Esophagus mucosa (tissue), 1 donor: ENCODE data around the gene SIPA1. TPM values are rescaled to one million over a fixed set of nuclear protein-coding genes. Genes with fewer than 3 reads are reported as not detected.

Source experiments
- ATAC-seq: fragments of 200-7000 bp; cut with Tn5 transposase; one replicate; pipeline ENCODE4 v1.9.1; 2020
- total RNA-seq: library from RNA; stranded (reverse); gene quantifications from one replicate; pipeline ENCODE4 v1.2.4, GENCODE V29; 2023
- donor health status: DM: yes; HTN: yes; CAD: no.

Gene SIPA1, protein sequence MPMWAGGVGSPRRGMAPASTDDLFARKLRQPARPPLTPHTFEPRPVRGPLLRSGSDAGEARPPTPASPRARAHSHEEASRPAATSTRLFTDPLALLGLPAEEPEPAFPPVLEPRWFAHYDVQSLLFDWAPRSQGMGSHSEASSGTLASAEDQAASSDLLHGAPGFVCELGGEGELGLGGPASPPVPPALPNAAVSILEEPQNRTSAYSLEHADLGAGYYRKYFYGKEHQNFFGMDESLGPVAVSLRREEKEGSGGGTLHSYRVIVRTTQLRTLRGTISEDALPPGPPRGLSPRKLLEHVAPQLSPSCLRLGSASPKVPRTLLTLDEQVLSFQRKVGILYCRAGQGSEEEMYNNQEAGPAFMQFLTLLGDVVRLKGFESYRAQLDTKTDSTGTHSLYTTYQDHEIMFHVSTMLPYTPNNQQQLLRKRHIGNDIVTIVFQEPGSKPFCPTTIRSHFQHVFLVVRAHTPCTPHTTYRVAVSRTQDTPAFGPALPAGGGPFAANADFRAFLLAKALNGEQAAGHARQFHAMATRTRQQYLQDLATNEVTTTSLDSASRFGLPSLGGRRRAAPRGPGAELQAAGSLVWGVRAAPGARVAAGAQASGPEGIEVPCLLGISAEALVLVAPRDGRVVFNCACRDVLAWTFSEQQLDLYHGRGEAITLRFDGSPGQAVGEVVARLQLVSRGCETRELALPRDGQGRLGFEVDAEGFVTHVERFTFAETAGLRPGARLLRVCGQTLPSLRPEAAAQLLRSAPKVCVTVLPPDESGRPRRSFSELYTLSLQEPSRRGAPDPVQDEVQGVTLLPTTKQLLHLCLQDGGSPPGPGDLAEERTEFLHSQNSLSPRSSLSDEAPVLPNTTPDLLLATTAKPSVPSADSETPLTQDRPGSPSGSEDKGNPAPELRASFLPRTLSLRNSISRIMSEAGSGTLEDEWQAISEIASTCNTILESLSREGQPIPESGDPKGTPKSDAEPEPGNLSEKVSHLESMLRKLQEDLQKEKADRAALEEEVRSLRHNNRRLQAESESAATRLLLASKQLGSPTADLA
- total RNA-seq, result 23.1 TPM

DNA sequence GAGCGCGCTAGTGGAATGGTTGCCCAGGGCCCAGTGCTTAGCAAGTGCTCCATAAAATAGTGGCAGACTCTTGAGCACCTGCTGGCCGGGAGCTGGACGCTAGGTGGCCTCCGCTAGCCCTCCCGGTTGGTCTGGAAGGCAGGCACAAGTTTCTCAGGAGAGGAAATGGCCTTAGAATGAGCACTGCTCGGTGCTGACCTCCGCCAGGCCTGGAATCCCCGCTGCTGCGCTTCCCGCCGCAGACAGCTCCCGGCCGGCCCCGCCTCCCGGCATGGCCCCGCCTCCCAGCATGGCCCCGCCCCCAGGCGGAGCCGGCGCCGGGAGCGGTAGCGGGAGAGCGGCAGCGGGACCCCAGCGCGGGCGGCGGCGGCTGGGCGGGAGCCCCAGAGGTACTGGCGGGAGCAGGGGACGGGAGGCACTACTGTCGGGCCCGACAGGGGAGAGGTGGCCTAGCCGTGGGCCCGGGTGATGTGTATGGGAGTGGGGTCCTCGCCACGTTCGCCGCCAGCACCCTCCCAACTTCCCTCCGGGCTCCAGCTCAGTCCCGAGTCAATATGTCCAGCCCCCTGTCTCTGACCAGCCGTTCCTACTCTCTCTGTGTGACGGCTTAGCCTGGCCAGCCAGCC, at the start of gene SIPA1:
Gene SIPA1, plus strand, starts transcription at position 308 of the 626 bp plus-strand sequence. CDS start 2,821 bp downstream, outside the sequence.
- peak; percentile 65 for ATAC-seq

- ATAC-seq, result peak; percentile 58
Observed at GRCh38 chr11:65588199-65589054, 49.5 kb upstream of the SIPA1 start.

GRCh38 chr11:65589444-65590239, 48.3 kb upstream of the SIPA1 start:
- no peak for ATAC-seq

DNA sequence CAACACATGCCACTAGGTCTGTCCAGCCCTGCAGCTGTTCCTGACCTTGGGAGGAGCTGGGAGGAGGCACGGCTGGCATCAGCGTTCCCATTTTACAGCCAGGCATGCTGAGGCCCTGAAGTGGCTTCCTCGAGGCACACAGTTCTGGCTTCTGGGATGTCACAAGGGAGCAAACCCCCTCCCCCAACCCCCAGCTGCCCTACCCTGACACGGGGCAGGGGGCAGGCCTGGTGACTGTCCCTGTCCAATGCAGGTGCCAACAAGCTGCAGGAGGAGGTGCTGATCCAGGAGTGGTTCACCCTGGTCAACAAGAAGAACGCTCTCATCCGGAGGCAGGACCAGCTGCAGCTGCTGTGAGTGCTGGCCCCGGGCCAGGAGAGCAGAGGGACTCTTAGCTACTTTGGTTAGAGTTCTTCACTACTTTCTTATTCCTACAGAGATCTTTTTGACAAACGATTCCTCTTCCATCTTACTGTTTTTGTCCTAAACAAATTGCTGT, 47.6 kb upstream of the SIPA1 start:
- ATAC-seq, result no peak

DNA sequence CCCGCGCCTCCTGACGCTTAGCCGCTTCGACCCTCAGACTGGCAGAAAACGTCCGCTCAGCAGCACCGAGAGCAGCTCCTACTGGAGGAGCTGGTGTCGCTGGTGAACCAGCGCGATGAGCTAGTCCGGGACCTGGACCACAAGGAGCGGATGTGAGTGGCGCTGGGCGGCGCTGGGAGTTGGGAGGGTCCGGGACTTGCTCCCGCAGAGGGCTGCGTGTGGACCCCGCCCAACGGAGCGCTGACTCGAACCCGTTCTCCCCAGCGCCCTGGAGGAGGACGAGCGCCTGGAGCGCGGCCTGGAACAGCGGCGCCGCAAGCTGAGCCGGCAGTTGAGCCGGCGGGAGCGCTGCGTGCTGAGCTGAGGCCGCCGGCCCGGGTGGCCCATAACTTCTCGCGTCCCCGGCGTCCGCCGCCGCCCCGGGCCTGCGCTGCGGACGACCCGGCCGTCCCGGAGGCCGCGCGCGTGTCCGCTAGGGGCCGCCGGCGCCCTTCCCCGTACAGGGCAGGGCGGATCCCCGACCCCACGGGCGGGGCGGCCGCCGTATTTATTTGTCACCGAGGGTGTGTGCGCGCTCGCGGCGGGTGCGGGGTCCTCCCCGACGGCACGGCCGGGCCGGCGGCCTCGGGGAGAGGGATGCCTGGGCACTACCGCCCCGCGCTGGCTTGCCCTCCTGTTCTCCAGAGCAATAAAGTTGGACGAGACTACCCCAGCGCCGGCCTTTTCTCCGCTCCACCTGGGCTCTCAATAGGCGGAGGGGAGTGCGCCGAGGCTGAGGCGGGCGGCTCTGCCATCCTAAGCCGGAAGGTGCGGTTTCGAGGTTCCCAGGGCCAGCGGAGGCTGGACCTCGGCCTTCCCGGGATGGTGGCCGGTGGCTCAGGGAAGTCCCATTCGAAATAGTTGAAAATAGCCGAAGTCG, 45.7 kb upstream of the SIPA1 start:
- peak; percentile 12 for ATAC-seq

- ATAC-seq, result peak; percentile 55
Observed at GRCh38 chr11:65592858-65593517, 44.9 kb upstream of the SIPA1 start.

DNA sequence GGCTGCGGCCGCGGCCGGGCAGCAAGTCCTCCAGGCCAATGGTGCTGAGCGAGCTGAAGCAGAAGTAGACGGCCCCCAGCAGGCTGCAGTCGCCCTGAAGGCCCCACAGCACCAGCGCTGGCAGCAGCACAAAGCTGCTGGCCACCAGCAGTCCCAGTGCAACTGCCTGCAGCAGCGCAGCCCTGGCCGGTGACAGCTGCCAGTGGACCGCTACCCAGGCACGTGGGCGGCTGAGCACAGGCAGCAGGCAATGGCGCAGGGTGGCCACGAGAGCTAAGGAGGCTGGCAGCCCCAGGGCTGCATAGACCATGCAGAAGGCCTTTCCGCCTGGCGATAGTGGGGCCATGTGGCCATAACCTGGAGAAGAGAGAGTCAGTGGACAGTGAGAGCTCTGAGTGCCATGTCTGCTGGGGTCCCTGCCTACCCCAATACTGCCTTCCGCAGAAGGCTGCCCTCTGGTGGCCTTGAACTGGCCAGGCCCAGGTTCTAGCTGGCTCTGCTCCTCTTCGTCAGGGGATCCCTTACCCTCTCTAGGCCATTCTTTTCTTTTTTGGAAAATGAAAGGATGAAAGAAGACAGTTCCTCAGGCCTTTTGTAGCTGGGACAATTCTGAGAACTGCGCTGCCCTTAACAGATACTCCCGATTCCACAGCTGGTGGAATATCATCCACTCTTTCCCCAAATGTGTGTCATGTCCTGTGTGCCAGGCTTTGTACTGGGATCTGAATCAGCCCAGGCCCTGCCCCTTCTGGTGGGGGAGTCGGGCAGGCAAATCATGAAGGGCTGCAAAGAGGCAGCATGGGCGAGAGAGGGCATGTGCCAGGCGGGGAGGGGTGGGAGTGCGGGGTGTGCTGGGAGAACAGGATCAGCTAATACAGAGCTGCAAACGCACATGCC, 44.1 kb upstream of the SIPA1 start:
- peak; percentile 10 for ATAC-seq

DNA sequence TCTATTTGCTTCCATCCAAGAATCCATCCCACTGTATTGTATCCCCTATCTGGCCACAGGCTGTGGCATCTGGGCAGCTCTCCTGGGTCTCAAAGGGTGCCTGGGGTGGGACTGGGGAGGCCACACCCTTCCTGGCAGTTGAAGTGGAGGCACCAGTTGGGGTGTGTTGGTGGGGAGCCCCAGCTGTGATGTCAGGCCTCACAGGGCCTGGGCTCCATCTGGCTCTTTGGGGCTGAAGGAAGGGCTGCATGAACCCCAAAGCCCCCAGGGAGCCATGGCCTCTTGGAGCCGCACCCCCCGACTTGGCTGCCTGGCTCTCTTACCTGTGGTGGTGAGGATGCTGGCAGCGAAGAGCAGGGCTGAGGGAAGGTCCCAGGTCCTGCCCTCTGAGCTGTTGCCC, 42.8 kb upstream of the SIPA1 start:
- ATAC-seq, result peak; percentile 60

DNA sequence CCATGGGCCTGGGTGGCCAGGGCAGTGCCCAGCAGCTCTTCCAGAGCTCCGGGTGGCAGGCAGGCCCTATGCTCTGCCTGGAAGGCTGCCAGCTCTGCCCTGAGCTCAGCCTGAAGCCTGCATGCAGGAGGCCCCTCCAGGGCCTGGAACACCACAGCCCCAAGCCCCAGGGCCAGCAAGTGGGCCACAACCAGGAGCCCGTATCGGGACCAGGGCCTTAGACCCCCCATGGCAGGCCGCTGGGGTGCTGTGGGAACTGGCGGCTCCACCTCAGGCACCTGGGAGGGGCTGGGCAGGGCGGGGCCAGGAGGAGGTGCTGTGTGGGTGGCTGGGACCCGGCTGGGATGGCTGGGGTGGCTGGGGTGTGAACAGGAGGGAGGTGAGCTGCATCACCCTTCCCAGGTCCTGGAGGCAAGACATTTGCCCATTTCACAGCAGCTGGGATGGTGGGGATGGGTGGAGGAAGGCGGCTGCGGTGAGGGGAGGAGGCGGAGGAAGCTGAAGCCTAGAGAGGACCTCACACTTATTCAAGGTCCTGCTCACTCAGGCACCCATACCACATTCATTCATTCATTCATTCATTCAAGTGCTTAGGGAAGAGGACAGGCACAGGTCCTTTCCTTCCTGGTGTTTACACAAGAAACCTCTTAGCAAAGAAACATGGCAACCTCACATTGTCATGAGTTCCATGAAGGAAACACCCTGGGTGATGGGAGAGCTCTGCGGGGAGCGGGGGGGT, 42.2 kb upstream of the SIPA1 start, which contains the start of gene KCNK7:
Gene KCNK7, minus strand, starts transcription at position 258 of the 739 bp plus-strand sequence. Its CDS starts 28 bp downstream, at position 230.
- peak; percentile 53 for ATAC-seq

DNA sequence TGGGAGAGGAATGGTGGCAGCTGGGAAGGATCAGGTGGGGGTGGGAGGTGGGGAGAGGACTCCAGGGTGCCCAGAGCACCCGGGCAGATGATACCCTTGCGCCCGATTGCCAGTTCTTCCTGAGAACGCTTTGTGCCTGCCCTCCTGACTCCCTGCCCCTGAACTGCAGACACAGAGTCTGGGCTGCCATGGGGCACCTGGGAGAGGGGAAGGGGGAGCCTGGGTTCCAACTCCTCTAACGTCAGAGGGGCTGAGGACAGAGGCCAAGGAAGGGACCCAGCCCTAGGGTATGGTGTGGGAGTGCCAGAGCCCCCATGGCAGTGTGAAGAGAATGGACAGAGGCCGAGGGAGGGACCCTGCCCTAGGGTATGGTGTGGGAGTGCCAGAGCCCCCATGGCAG, 41.4 kb upstream of the SIPA1 start:
- no peak for ATAC-seq

- ATAC-seq, result no peak
Observed at GRCh38 chr11:65598258-65598699, 39.6 kb upstream of the SIPA1 start.

DNA sequence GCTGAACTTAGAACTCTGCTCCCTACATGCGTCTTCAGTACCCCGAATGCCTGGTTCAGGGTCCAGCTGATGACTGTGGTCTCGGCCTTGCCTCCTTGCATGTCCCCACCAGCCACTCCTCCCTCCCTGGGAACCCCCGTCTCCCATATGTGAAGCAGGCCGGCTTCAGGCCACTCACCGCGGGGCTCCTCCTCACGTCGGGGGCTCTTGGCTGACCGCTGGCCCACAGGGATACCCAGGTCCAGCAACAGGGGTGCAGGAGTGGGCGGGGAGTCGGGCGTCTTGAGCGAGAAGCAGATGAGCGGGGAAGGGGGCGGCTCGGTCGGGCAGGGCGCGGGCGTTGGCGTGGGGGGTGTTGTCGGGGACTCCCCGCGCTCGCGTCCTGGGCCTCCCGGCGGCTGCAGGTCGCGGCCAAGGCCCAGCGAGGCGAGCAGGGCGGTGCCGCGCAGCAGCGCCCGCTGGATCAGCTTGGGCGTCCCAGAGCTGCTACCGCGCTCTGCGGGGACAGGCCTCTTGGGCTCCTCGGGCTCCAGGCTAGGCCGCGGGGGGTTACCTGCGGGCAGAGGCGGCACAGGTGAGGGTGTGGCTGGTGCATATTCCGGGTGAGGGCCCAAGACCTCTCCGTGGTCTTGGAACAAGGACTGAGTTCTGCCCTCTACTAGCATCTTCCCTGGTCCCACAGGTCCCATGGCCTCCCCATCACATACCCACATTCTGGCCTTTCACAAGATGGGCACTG, 38.5 kb upstream of the SIPA1 start:
- ATAC-seq, result no peak

GRCh38 chr11:65599955-65600246, 38.0 kb upstream of the SIPA1 start:
- ATAC-seq, result no peak

GRCh38 chr11:65604258-65604657, 33.6 kb upstream of the SIPA1 start:
- ATAC-seq, result no peak

DNA sequence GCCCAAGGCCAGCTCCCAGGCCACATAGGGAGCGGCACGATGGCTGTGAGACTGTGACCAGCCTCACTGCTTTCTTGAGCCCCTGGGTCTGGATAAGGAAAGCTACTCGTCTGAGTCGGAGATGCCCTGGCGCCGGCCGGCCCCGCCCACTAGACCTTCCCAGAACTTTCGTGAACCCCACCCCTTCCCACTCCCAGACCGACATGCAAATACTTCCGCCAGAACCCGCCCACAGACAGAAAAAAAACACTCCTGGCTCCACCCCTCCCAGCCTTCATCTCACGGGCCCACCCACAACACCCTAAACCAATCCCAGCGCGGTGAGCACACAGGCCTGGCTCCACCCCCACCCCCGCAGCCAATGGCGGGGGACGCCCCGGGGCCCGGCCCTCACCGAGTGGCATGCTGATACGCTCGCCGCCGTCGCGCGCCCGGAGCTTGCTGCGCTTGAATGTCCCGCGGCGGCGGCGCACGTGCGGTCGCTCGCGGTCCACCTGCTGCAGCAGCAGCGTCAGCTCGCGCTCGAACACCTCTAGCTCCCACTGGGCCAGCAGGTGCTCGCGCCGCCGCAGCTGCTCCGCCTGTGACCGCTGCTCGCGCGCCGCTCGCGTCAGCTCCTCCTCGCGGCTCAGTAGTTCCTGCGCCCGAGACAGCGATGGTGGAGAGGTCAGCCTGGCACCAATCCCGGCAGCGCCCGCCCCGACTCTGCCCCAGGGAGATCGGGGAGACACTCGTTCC, 30.9 kb upstream of the SIPA1 start:
- peak; percentile 94 for ATAC-seq
